B cell (primary cell): ENCODE results near the gene SUCLG2. TPM values are rescaled to one million over a fixed set of nuclear protein-coding genes. Genes with fewer than 3 reads are reported as not detected.

ENCODE experiments used
- ATAC-seq: fragments of 200-7000 bp; cut with Tn5 transposase; one replicate; pipeline ENCODE4 v1.10.0; 2021; ENCODE audit warnings: low read depth, mild to moderate bottlenecking, moderate number of reproducible peaks, moderate library complexity
- CTCF ChIA-PET: fragments of 350-600 bp; sonication (Branson Sonifier 250); formaldehyde crosslinking; loops from one replicate; lab custom pipeline; 2021; ENCODE audit warnings: antibody characterized with exemption, inconsistent platforms; lab: Charles Lee
- POLR2A ChIA-PET: fragments of 350-600 bp; sonication (Branson Sonifier 250); formaldehyde crosslinking; loops from one replicate; lab custom pipeline; 2021; ENCODE audit warnings: antibody characterized with exemption; lab: Charles Lee
- DNase-seq: peaks from one replicate; pipeline ENCODE4 v3.0.0; 2013
- H2AFZ ChIP-seq: 2 replicates; pipeline ENCODE4 v1.6.1; 2012; ENCODE audit warnings: mild to moderate bottlenecking, low read depth, low read length; ENCODE audit not compliant: insufficient read depth, poor library complexity, severe bottlenecking
- H3K27ac ChIP-seq, 2 donors: 1 replicate in 1 of 2; 2 replicates in 1 of 2; pipeline ENCODE4 v1.5.1; 2012 to 2013; ENCODE audit warnings: low read length in 2 of 2, mild to moderate bottlenecking in 2 of 2, moderate library complexity in 1 of 2
- H3K27me3 ChIP-seq, 4 experiments: fragments of 200-600 bp in 1 of 4; sonication (generic) in 1 of 4; replicated peaks in 1 of 4; 1 replicate in 2 of 4; 2 replicates in 2 of 4; pipeline versions ENCODE4 v1.6.1 to v1.7.0; 2013 to 2016; ENCODE audit warnings: low read length in 3 of 4, mild to moderate bottlenecking in 2 of 4, mixed read lengths in 1 of 4, moderate library complexity in 1 of 4; ENCODE audit not compliant: insufficient read depth in 4 of 4, control insufficient read depth in 3 of 4; ENCODE audit errors: control extremely low read depth in 1 of 4
- H3K36me3 ChIP-seq, 2 experiments: replicated peaks in 1 of 2; 1 replicate in 1 of 2; 2 replicates in 1 of 2; pipeline versions ENCODE4 v1.6.1 to v1.7.1; 2013; ENCODE audit warnings: low read length in 1 of 2; ENCODE audit not compliant: insufficient read depth in 2 of 2, control insufficient read depth in 1 of 2; ENCODE audit errors: control extremely low read depth in 1 of 2, extremely low read depth in 1 of 2
- H3K4me1 ChIP-seq, 2 donors: fragments of 200-600 bp in 1 of 2; sonication (generic) in 1 of 2; 1 replicate in 1 of 2; 2 replicates in 1 of 2; pipeline versions ENCODE4 v1.5.1 to v1.6.1; 2013 to 2017; ENCODE audit warnings: low read length in 2 of 2; ENCODE audit not compliant: control insufficient read depth in 2 of 2, insufficient read depth in 2 of 2
- H3K4me2 ChIP-seq: replicated peaks from 2 replicates; pipeline ENCODE3; 2012; ENCODE audit warnings: mild to moderate bottlenecking, low read depth, low read length; ENCODE audit not compliant: poor library complexity, severe bottlenecking
- H3K4me3 ChIP-seq, 5 experiments: fragments of 200-600 bp in 1 of 5; sonication (generic) in 1 of 5; 1 replicate in 3 of 5; 2 replicates in 2 of 5; pipeline versions ENCODE4 v1.5.1 to v1.7.0; 2011 to 2016; ENCODE audit warnings: low read length in 4 of 5, mild to moderate bottlenecking in 4 of 5, low read depth in 2 of 5, control low read depth in 1 of 5, moderate library complexity in 1 of 5; ENCODE audit not compliant: insufficient read depth in 1 of 5; ENCODE audit errors: control extremely low read depth in 1 of 5, extremely low read depth in 1 of 5
- H3K79me2 ChIP-seq: fragments of 200-600 bp; sonication (generic); one replicate; pipeline ENCODE4 v1.6.0; 2016; ENCODE audit warnings: low read length; ENCODE audit not compliant: control insufficient read depth, insufficient read depth
- H3K9ac ChIP-seq: fragments of 200-600 bp; sonication (generic); 2 replicates; pipeline ENCODE4 v1.6.1; 2017; ENCODE audit warnings: mild to moderate bottlenecking, low read length, moderate library complexity
- H3K9me3 ChIP-seq, 3 donors: one replicate each; pipeline versions ENCODE4 v1.6.1 to v1.7.1; 2013; ENCODE audit warnings: low read length in 2 of 3; ENCODE audit not compliant: control insufficient read depth in 2 of 3, insufficient read depth in 1 of 3; ENCODE audit errors: control extremely low read depth in 1 of 3
- H4K20me1 ChIP-seq: 2 replicates; pipeline ENCODE4 v1.6.0; 2012; ENCODE audit warnings: mild to moderate bottlenecking, low read length; ENCODE audit not compliant: insufficient read depth, control insufficient read depth, poor library complexity, severe bottlenecking
- H3K27ac Mint-ChIP-seq: one replicate; pipeline ENCODE4 v1.8.0; 2021; ENCODE audit warnings: mixed read lengths
- H3K27me3 Mint-ChIP-seq: one replicate; pipeline ENCODE4 v1.8.0; 2021; ENCODE audit warnings: mixed read lengths
- H3K4me1 Mint-ChIP-seq: one replicate; pipeline ENCODE4 v1.8.0; 2021; ENCODE audit warnings: mixed read lengths
- H3K4me3 Mint-ChIP-seq: one replicate; pipeline ENCODE4 v1.8.0; 2021; ENCODE audit warnings: mixed read lengths
- H3K9me3 Mint-ChIP-seq: one replicate; pipeline ENCODE4 v1.8.0; 2022; ENCODE audit warnings: mixed read lengths; ENCODE audit not compliant: insufficient read depth
- CTCF ChIP-seq: fragments of 200-600 bp; IDR thresholded peaks from one replicate; pipeline ENCODE4 v1.8.0; 2022; ENCODE audit warnings: antibody characterized with exemption, mild to moderate bottlenecking
- EZH2 ChIP-seq: IDR thresholded peaks from 2 replicates; pipeline ENCODE4 v1.6.1; 2012; ENCODE audit warnings: borderline replicate concordance, low read depth, mild to moderate bottlenecking, moderate library complexity, low read length; ENCODE audit not compliant: insufficient read depth, poor library complexity, severe bottlenecking
- WGBS: methylation state at CpG from one replicate; pipeline ENCODE4 v1.1.5; 2013; ENCODE audit warnings: missing lambda C conversion rate; ENCODE audit not compliant: insufficient coverage; 5-methylcytosine and 5-hydroxymethylcytosine counted together
- intact Hi-C: fragments of 100-400 bp; cut with micrococcal nuclease; formaldehyde crosslinking; loops from one replicate; pipeline ENCODE4 v1.10.0; 2022
- polyA plus RNA-seq: library from polyadenylated mRNA; depleted of rRNA; stranded (reverse); fragments of >200 nt; gene quantifications from 2 replicates; pipeline ENCODE4 v1.2.3, GENCODE V29; 2012
- total RNA-seq, 2 donors: library from RNA; stranded (reverse); fragments of 120-200 nt in 1 of 2; gene quantifications; 1 replicate in 1 of 2; 2 replicates in 1 of 2; pipeline versions ENCODE4 v1.2.3 to v1.2.4, GENCODE V29; 2013 to 2022

Gene SUCLG2
- total and polyA plus RNA-seq, 2 donors (not counting 1 experiment from before 2014, with no cell fraction given), result 9.1 to 35.8 TPM

GRCh38 chr3:67362686-67363085 lies 291.7 kb downstream of the SUCLG2 start:
- ATAC-seq (no peak), DNase-seq (no peak)
- Histone ChIP-seq H3K36me3 (no peaks in the 10 kb centered on the region), H3K27me3 (no peaks in the 10 kb centered on the region), H2AFZ (no peak overlapping the region), H3K4me2 (no peak overlapping the region), H3K79me2 (no peaks in the 10 kb centered on the region), H3K9me3 (no peaks in the 10 kb centered on the region), H3K27ac (no peak overlapping the region), H4K20me1 (no peaks in the 10 kb centered on the region), H3K4me3 (no peak overlapping the region), H3K4me1 (no peaks in the 10 kb centered on the region), H3K9ac (no peak overlapping the region)
- TF ChIP-seq CTCF (no peak), EZH2 (no peak)
- Mint-ChIP-seq H3K9me3 (no peaks in the 10 kb centered on the region), H3K27ac (no peak overlapping the region), H3K27me3 (no peaks in the 10 kb centered on the region), H3K4me1 (no peaks in the 10 kb centered on the region), H3K4me3 (no peak overlapping the region)
- intact Hi-C loops, result no loop called here
- CTCF ChIA-PET, result no interaction called here
- 41% methylated on average over 4 of the region's 4 CpGs for WGBS
- POLR2A ChIA-PET, result no interaction called here

- H3K27me3 ChIP-seq, result no peaks in the 10 kb centered on the region
- no peaks in the 10 kb centered on the region for H3K4me1 ChIP-seq
- Mint-ChIP-seq H3K27me3 (no peaks in the 10 kb centered on the region), H3K9me3 (no peaks in the 10 kb centered on the region), H3K27ac (no peak overlapping the region), H3K4me1 (no peaks in the 10 kb centered on the region), H3K4me3 (no peak overlapping the region)
- ATAC-seq (no peak), DNase-seq (no peak)
- CTCF ChIA-PET, result no interaction called here
- H3K79me2 ChIP-seq, result no peaks in the 10 kb centered on the region
- intact Hi-C loops, result no loop called here
- H4K20me1 ChIP-seq, result no peaks in the 10 kb centered on the region
- H3K36me3 ChIP-seq, result no peaks in the 10 kb centered on the region
- no peak overlapping the region for H3K4me2 ChIP-seq
- no peak overlapping the region for H3K27ac ChIP-seq
- no peak overlapping the region for H2AFZ ChIP-seq
- TF ChIP-seq CTCF (no peak), EZH2 (no peak)
- POLR2A ChIA-PET, result no interaction called here
- no peak overlapping the region for H3K4me3 ChIP-seq
- H3K9ac ChIP-seq, result no peak overlapping the region
- H3K9me3 ChIP-seq, result no peaks in the 10 kb centered on the region
These were observed 292.6 kb downstream of the SUCLG2 start for GRCh38 chr3:67361770-67362169.
